ENCODE data around the gene TXNDC5. TPM values are rescaled to one million over a fixed set of nuclear protein-coding genes. Genes with fewer than 3 reads are reported as not detected.

The TXNDC5 gene
- total and polyA plus RNA-seq, 9 donors: 88.0 to 272 (median 107) TPM

GRCh38 chr6:7881765-7882500, 28.7 kb downstream of the TXNDC5 start:
- DNase-seq: no peak
- intact Hi-C loops (cut with DNase I): no loop called here
- Histone ChIP-seq H3K4me1 (ENCODE audit: insufficient read depth) (no peaks in the 10 kb centered on the region), H3K9me3 (no peaks in the 10 kb centered on the region), H3K4me3 (no peak overlapping the region), H3K36me3 (peaks cover 2% of the 10 kb centered on the region), H3K27ac (no peak overlapping the region), H3K27me3 (no peaks in the 10 kb centered on the region)
- 79 to 84% (median 83%) methylated on average over 8 of the region's 8 CpGs for WGBS, 3 donors
- TF ChIP-seq EP300 (IDR thresholded peaks at IDR 0.05) (no peak), CTCF (IDR thresholded peaks at IDR 0.05) (no peak), POLR2A (IDR thresholded peaks at IDR 0.05) (no peak)

GRCh38 chr6:7880718-7881107, 29.9 kb downstream of the TXNDC5 start:
- H3K27ac ChIP-seq: no peak overlapping the region
- no peaks in the 10 kb centered on the region for H3K27me3 ChIP-seq
- intact Hi-C loops (cut with DNase I): no loop called here
- no peaks in the 10 kb centered on the region for H3K9me3 ChIP-seq
- no peaks in the 10 kb centered on the region for H3K4me1 ChIP-seq (ENCODE audit: insufficient read depth)
- H3K4me3 ChIP-seq: no peak overlapping the region
- 81 to 86% (median 84%) methylated on average over 9 of the region's 9 CpGs for WGBS, 3 donors
- H3K36me3 ChIP-seq: peaks cover 2% of the 10 kb centered on the region
- DNase-seq: no peak
- TF ChIP-seq CTCF (IDR thresholded peaks at IDR 0.05) (no peak), EP300 (IDR thresholded peaks at IDR 0.05) (no peak)

- WGBS, 3 donors: 76 to 81% (median 78%) methylated on average over 13 of the region's 13 CpGs
- Histone ChIP-seq H3K27ac (no peak overlapping the region), H3K4me1 (ENCODE audit: insufficient read depth) (no peaks in the 10 kb centered on the region), H3K4me3 (no peak overlapping the region), H3K36me3 (peaks cover under 1% of the 10 kb centered on the region), H3K27me3 (no peaks in the 10 kb centered on the region), H3K9me3 (no peaks in the 10 kb centered on the region)
- intact Hi-C loops (cut with DNase I): no loop called here
- TF ChIP-seq CTCF (IDR thresholded peaks at IDR 0.05) (no peak), POLR2A (IDR thresholded peaks at IDR 0.05) (no peak)
- no peak for DNase-seq
These were observed 30.4 kb downstream of the TXNDC5 start for GRCh38 chr6:7879980-7880717.

GRCh38 chr6:7879579-7879978, 31.0 kb downstream of the TXNDC5 start:
- WGBS, 3 donors: 88 to 99% (median 94%) methylated on average over 6 of the region's 6 CpGs
- no peaks in the 10 kb centered on the region for H3K9me3 ChIP-seq
- no peaks in the 10 kb centered on the region for H3K36me3 ChIP-seq
- H3K4me3 ChIP-seq: no peak overlapping the region
- DNase-seq: no peak
- no peaks in the 10 kb centered on the region for H3K27me3 ChIP-seq
- H3K4me1 ChIP-seq (ENCODE audit: insufficient read depth): no peaks in the 10 kb centered on the region
- H3K27ac ChIP-seq: no peak overlapping the region
- TF ChIP-seq CTCF (IDR thresholded peaks at IDR 0.05): no peak
- no peak for TF ChIP-seq POLR2A (IDR thresholded peaks at IDR 0.05)
- no peak for TF ChIP-seq EP300 (IDR thresholded peaks at IDR 0.05)
- intact Hi-C loops (cut with DNase I): no loop called here
